GM03348 (cell line): ENCODE data around the gene TBC1D10B.
"Not testable (repeated sequence)": the region's sequence is repeated elsewhere in the genome, so short reads cannot be mapped to it uniquely, and the experiment has no call there.

Experiments used
- DNase-seq: peaks from one replicate; pipeline ENCODE4 v3.0.0; 2012; ENCODE audit warnings: low spot score

TBC1D10B gene

DNA sequence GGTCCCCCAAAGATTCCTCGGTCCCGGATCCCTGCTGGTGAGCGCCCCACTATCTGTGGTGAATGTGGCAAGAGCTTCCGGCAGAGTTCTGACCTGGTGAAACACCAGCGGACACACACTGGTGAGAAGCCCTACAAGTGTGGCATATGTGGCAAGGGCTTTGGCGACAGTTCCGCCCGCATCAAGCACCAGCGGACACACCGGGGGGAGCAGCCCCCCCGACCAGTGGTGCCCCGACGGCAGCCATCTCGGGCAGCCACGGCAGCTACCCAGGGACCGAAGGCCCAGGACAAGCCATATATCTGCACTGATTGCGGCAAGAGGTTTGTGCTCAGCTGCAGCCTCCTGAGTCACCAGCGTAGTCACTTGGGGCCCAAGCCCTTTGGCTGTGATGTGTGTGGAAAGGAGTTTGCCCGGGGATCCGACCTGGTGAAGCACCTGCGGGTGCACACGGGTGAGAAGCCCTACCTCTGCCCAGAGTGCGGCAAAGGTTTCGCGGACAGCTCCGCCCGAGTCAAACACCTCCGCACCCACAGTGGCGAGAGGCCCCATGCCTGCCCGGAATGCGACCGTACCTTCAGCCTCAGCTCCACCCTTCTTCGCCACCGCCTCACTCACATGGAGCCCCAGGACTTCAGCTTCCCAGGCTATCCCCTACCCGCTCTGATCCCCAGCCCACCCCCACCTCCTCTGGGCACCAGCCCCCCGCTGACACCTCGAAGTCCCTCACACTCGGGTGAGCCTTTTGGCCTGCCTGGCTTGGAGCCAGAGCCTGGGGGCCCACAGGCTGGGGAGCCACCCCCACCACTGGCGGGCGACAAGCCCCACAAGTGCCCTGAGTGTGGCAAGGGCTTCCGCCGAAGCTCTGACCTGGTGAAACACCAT lies 27.7 kb upstream of the TBC1D10B start:
- DNase-seq: no peak

GRCh38 chr16:30397056-30397455 lies 26.8 kb upstream of the TBC1D10B start:
- no peak for DNase-seq

DNA sequence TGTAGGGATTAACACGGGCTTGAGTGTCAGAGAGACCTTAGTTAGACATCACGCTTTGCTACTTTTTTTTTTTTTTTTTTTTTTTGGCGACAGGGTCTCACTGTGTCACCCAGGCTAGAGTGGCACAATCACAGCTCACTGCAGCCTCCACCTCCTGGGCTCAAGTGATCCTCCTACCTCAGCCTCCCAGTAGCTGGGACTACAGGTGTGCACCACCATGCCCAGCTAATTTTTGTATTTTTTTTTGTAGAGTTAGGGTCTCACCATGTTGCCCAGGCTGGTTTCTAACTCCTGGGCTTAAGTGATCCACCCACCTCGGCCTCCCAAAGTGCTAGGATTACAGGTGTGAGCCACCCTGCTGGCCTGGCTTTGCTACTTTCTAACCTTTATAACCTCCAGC lies 26.3 kb upstream of the TBC1D10B start:
- not testable (repeated sequence) for DNase-seq

DNA sequence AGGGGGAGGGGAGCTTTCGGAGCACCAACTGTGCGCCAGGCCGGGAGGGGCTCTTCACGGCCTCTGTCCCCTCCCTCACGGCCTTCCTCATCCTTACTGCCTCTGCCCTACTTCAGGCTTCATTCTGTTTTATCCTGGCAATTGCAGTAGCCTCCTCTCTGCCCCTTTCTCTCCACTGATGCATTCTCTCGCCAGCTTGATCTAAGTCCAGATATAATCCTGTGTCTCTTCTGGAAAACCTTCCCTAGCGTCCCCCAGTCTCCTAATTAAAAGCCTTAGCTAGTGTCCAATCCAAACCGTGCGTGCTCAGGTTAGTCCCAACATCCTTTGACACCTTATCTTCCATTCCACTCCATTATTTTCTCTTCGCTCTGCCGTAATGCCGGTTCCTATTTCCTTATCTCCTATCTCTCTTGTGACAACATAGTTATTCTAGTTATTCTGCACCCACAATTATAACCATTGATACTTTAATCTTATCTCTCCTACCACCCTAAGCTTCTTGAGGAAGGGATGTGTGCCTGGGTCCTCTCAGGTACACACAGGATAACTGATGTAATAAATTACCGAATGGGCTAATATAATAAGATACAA lies 25.8 kb upstream of the TBC1D10B start:
- peak; percentile 52 for DNase-seq

GRCh38 chr16:30395155-30395991 lies 25.1 kb upstream of the TBC1D10B start, which contains the start of gene ZNF48:
Gene ZNF48 (plus strand): TSS chr16:30395420. CDS start chr16:30395795, 375 bp downstream.
- peak; percentile 93 for DNase-seq

- DNase-seq: peak; percentile 36
These were observed 24.4 kb upstream of the TBC1D10B start for GRCh38 chr16:30394592-30395154.

- DNase-seq: no peak
These were observed 13.2 kb upstream of the TBC1D10B start for GRCh38 chr16:30383521-30383920.

- DNase-seq: no peak
These were observed 12.0 kb upstream of the TBC1D10B start, which contains the start of gene SEPTIN1 for GRCh38 chr16:30382111-30382881. Gene SEPTIN1 (minus strand): TSS chr16:30382561. CDS start chr16:30382542, 19 bp downstream.

- DNase-seq: no peak
These were observed 11.2 kb upstream of the TBC1D10B start for GRCh38 chr16:30381291-30382041.

DNA sequence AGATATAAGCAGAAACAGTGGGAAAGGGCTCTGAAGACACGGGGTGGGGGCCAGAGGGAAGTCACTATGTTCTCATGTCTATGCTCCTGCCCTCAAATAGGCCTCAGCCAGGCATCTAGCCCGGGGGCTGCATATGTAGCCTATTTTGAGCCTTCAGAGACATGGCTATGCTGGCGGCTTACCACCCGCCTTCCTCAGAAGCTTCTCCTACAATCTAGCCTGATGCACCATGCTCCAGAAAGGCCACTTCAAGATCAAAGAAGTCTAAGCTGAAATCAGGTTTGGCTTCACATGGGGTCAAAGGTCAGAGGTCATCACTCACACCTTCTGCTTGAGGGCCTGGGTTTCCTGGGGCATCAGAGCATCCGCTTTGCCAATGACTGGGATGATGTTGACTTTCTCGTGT lies 10.5 kb upstream of the TBC1D10B start:
- DNase-seq: no peak

GRCh38 chr16:30380072-30380802 lies 9.9 kb upstream of the TBC1D10B start:
- no peak for DNase-seq

GRCh38 chr16:30379158-30379783 lies 9.0 kb upstream of the TBC1D10B start:
- DNase-seq: no peak

DNA sequence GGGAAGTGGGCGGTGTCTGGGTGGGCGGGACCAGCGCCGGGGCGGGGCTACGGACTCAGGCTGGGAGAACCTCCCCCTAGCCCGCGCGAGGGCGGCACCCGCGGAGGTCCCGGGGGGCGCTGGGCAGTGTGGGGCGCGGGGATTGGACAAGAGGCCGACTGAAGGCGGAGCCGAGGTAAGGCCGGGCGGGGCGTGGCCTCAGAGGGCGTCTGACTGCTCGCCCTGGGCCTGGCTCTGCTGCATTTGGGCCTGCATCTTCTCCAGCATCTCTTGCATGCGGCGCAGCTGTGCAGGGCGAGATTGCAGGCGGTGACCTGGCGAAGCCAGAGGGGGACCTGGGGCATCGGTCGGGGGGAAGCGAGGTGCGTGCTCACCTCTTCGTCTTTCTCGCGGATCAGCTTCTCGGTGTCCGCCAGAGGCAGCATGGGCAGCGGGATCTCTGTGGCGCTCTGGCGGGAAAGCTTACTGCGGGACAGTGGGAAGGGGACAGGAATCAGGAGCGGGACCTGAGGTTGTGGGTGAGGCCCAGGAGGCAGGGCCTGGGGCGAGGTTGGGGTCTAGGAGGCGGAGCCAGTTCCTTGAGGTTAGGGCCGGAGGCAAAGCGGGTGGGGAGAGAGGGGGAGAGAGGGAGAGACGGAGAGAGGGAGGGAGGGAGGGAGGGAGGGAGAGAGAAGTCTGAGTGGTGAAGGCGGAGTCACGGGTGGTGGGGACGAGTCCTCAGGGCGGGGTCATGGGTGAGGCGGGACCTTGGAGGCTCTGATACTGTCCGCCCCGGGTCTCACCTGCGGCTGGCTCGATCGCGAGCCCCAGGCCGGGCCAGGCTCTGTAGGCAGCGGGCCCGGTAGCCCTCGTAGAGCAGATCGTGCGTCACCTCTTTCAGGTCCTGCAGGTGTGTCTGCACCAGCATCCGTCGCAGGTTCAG lies 8.2 kb upstream of the TBC1D10B start:
- DNase-seq: peak; percentile 99

GRCh38 chr16:30377812-30378235 lies 7.5 kb upstream of the TBC1D10B start:
- peak; percentile 81 for DNase-seq

- no peak for DNase-seq
These were observed 6.9 kb upstream of the TBC1D10B start for GRCh38 chr16:30377050-30377811.

DNA sequence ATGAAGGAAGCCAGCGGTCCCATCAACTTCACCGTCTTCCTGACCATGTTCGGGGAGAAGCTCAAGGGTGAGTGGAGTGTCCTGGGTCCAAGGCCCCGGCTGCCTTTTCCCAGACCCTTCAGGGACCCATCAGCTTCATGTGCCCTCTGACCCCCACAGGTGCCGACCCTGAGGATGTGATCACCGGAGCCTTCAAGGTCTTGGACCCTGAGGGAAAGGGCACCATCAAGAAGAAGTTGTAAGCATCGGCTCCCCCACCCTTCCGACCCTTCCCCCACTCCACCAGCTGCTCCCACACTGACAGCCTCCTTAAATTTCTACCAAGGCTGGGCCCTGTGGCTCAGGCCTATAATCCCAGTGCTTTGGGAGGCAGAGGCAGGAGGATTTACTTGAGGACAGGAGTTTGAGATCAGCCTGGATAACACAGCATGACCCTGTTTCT lies 6.2 kb upstream of the TBC1D10B start:
- DNase-seq: no peak

DNA sequence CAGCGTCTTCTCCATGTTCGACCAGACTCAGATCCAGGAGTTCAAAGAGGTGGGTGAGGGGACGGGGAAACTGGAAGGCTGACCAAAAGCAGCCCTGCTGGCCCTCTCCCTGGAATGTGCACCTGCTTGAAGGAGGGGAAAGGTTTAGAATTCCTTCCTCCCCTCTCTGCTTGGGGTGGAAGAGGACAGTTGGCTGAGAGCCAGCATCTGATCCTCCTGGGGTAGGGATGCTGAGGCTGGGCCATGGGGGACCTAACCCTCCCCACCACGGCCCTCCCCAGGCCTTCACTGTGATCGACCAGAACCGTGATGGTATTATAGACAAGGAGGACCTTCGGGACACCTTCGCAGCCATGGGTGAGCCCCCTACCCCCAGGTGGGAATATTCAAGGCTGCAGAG lies 5.6 kb upstream of the TBC1D10B start:
- DNase-seq: no peak
